HCT116 (cell line): ENCODE data around the gene LRRIQ1. TPM values are rescaled to one million over a fixed set of nuclear protein-coding genes. Genes with fewer than 3 reads are reported as not detected.

Experiments
- ATAC-seq: fragments of 200-7000 bp; cut with Tn5 transposase; 2 replicates; pipeline ENCODE4 v1.9.1; 2020; ENCODE audit warnings: mild to moderate bottlenecking, moderate library complexity
- BruUV-seq: library from RNA; stranded (reverse); fragments of 400-500 nt; replicated peaks from 2 replicates; lab custom pipeline; 2021; lab: Mats Ljungman, UMichigan
- CTCF ChIA-PET: fragments of 300-600 bp; sonication (Branson Sonifier 250); formaldehyde crosslinking; loops from one replicate; lab custom pipeline; 2021; ENCODE audit warnings: antibody characterized with exemption; lab: Charles Lee
- POLR2A ChIA-PET: fragments of 300-600, 350-600 bp; sonication (Branson Sonifier 250); formaldehyde crosslinking; loops from one replicate; lab custom pipeline; 2021; ENCODE audit warnings: antibody characterized with exemption; lab: Charles Lee
- RAD21 ChIA-PET, 2 experiments: fragments of 300-600 bp; sonication (Branson Sonifier 250); formaldehyde crosslinking; loops; one replicate each; lab custom pipeline; 2023; ENCODE audit warnings: low total read pairs in 2 of 2; ENCODE audit not compliant: uncharacterized antibody in 2 of 2, unreplicated experiment in 2 of 2, low non-redundant PET in 1 of 2; lab: Charles Lee
- DNase-seq: peaks from one replicate; pipeline ENCODE4 v3.0.0-alpha.2; 2010; ENCODE audit warnings: low read depth, low spot score
- H2AFZ ChIP-seq: fragments of 200-600 bp; shearing (Covaris generic), sonication (generic); 2 replicates; pipeline ENCODE4 v1.6.1; 2017; ENCODE audit warnings: low read depth, mixed run types, mixed read lengths, antibody characterized with exemption, low read length; ENCODE audit not compliant: poor library complexity, severe bottlenecking
- H3K27ac ChIP-seq: 2 replicates; pipeline ENCODE4 v1.5.1; 2012; ENCODE audit warnings: low read depth, low read length
- H3K27me3 ChIP-seq: fragments of 200-600 bp; sonication (generic); 2 replicates; pipeline ENCODE4 v1.6.1; 2016; ENCODE audit warnings: mixed run types, low read length, mixed read lengths; ENCODE audit not compliant: insufficient read depth
- H3K36me3 ChIP-seq, 2 experiments: fragments of 200-500 bp in 1 of 2; fragments of 200-600 bp in 1 of 2; sonication (Bioruptor generic) in 1 of 2; sonication (generic) in 1 of 2; 2 replicates each; pipeline versions ENCODE4 v1.5.1 to v1.6.1; 2014 to 2016; ENCODE audit warnings: low read length in 2 of 2, inconsistent platforms in 1 of 2, mixed read lengths in 1 of 2, mixed run types in 1 of 2; ENCODE audit not compliant: insufficient read depth in 2 of 2, control insufficient read depth in 1 of 2
- H3K4me1 ChIP-seq, 2 experiments: fragments of 200-600 bp in 1 of 2; sonication (generic) in 1 of 2; 2 replicates each; pipeline versions ENCODE4 v1.5.1 to v1.6.1; 2012 to 2017; ENCODE audit warnings: low read length in 2 of 2, inconsistent platforms in 1 of 2, mild to moderate bottlenecking in 1 of 2, mixed read lengths in 1 of 2, mixed run types in 1 of 2, moderate library complexity in 1 of 2; ENCODE audit not compliant: insufficient read depth in 2 of 2, control insufficient read depth in 1 of 2
- H3K4me2 ChIP-seq: fragments of 200-600 bp; sonication (generic); 2 replicates; pipeline ENCODE4 v1.6.1; 2017; ENCODE audit warnings: mixed run types, low read length, mixed read lengths
- H3K4me3 ChIP-seq, 2 experiments: fragments of 200-600 bp in 1 of 2; sonication (generic) in 1 of 2; replicated peaks in 1 of 2; 2 replicates each; pipeline ENCODE4 v1.5.1; 2011 to 2016; ENCODE audit warnings: low read length in 2 of 2, control low read depth in 1 of 2, low read depth in 1 of 2, mild to moderate bottlenecking in 1 of 2, mixed read lengths in 1 of 2, mixed run types in 1 of 2
- H3K79me2 ChIP-seq: fragments of 200-600 bp; sonication (generic); 2 replicates; pipeline ENCODE4 v1.6.1; 2017; ENCODE audit warnings: mild to moderate bottlenecking, mixed run types, low read length, moderate library complexity, mixed read lengths; ENCODE audit not compliant: insufficient read depth
- H3K9ac ChIP-seq: fragments of 200-600 bp; sonication (generic); 2 replicates; pipeline ENCODE4 v1.6.1; 2016; ENCODE audit warnings: low read length, mixed read lengths
- H3K9me2 ChIP-seq: fragments of 200-600 bp; sonication (generic), shearing (Covaris generic); 2 replicates; pipeline ENCODE4 v1.6.1; 2017; ENCODE audit warnings: mixed run types, mild to moderate bottlenecking, moderate library complexity; ENCODE audit not compliant: insufficient read depth
- H3K9me3 ChIP-seq, 2 experiments: fragments of 200-500 bp in 1 of 2; fragments of 200-600 bp in 1 of 2; sonication (Bioruptor generic) in 1 of 2; sonication (generic) in 1 of 2; 2 replicates each; pipeline ENCODE4 v1.6.1; 2014 to 2017; ENCODE audit warnings: low read length in 2 of 2, mixed read lengths in 2 of 2, inconsistent platforms in 1 of 2, low read depth in 1 of 2, mild to moderate bottlenecking in 1 of 2, mixed run types in 1 of 2, moderate library complexity in 1 of 2; ENCODE audit not compliant: control insufficient read depth in 1 of 2, insufficient read depth in 1 of 2
- H4K20me1 ChIP-seq: fragments of 200-600 bp; sonication (generic), shearing (Covaris generic); 2 replicates; pipeline ENCODE4 v1.6.1; 2017; ENCODE audit warnings: mixed run types, mild to moderate bottlenecking, moderate library complexity; ENCODE audit not compliant: insufficient read depth
- CBX3 ChIP-seq: IDR thresholded peaks from 2 replicates; pipeline ENCODE4 v1.6.1; 2012; ENCODE audit warnings: low read depth
- ELF1 ChIP-seq: IDR thresholded peaks from 2 replicates; pipeline ENCODE4 v1.6.1; 2012; ENCODE audit warnings: low read depth, borderline replicate concordance
- EZH2 ChIP-seq: fragments of 200-600 bp; sonication (generic); IDR thresholded peaks from 2 replicates; pipeline ENCODE4 v1.6.1; 2017; ENCODE audit warnings: antibody characterized with exemption, mixed run types
- EZH2phosphoT487 ChIP-seq: fragments of 200-600 bp; IDR thresholded peaks from 2 replicates; pipeline ENCODE4 v1.6.1; 2018; ENCODE audit warnings: antibody characterized with exemption, borderline replicate concordance
- FOSL1 ChIP-seq: IDR thresholded peaks from 2 replicates; pipeline ENCODE4 v1.6.1; 2012; ENCODE audit warnings: low read depth
- JUND ChIP-seq: IDR thresholded peaks from 2 replicates; pipeline ENCODE4 v1.6.1; 2012
- POLR2A ChIP-seq: IDR thresholded peaks from 2 replicates; pipeline ENCODE4 v1.7.0; 2011; ENCODE audit warnings: borderline replicate concordance; ENCODE audit not compliant: insufficient read depth, insufficient read length; ENCODE audit errors: extremely low read depth
- POLR2AphosphoS5 ChIP-seq: IDR thresholded peaks from 2 replicates; pipeline ENCODE4 v1.6.1; 2011; ENCODE audit warnings: mild to moderate bottlenecking, low read depth, low read length, moderate library complexity
- SIN3A ChIP-seq: IDR thresholded peaks from 2 replicates; pipeline ENCODE4 v1.6.1; 2012; ENCODE audit warnings: low read depth
- SP1 ChIP-seq: IDR thresholded peaks from 2 replicates; pipeline ENCODE4 v1.6.1; 2012; ENCODE audit warnings: low read depth
- SRF ChIP-seq: IDR thresholded peaks from 2 replicates; pipeline ENCODE4 v1.6.1; 2012; ENCODE audit warnings: low read depth
- YY1 ChIP-seq: IDR thresholded peaks from 2 replicates; pipeline ENCODE4 v1.6.1; 2011; ENCODE audit warnings: low read length, low read depth, moderate library complexity, mild to moderate bottlenecking; ENCODE audit not compliant: insufficient replicate concordance; ENCODE audit errors: extremely low read depth
- ZNF274 ChIP-seq: fragments of 200-500 bp; sonication (Bioruptor generic); IDR thresholded peaks from 2 replicates; pipeline ENCODE4 v1.6.1; 2014; ENCODE audit warnings: mild to moderate bottlenecking, low read depth, low read length, inconsistent platforms
- intact Hi-C: fragments of 100-400 bp; cut with micrococcal nuclease; formaldehyde crosslinking; loops from 2 replicates; pipeline ENCODE4 v1.10.0; 2022
- total RNA-seq: library from RNA; stranded (reverse); gene quantifications from one replicate; pipeline ENCODE4 v1.2.1, GENCODE V29; 2021; ENCODE audit not compliant: unreplicated experiment
- TF ChIP-seq, protein P1 (sequence below): IDR thresholded peaks from 2 replicates; pipeline ENCODE4 v1.6.1; 2012; ENCODE audit warnings: low read depth
- TF ChIP-seq, protein P2 (sequence below): IDR thresholded peaks from 2 replicates; pipeline ENCODE4 v1.6.1; 2012
- TF ChIP-seq, protein P3 (sequence below), 3 experiments: fragments of 200-600 bp in 1 of 3; sonication (generic) in 1 of 3; IDR thresholded peaks in 2 of 3; conservative IDR thresholded peaks in 1 of 3; 2 replicates each; pipeline ENCODE4 v1.5.1; 2012 to 2017; ENCODE audit warnings: low read depth in 2 of 3, low read length in 2 of 3, antibody characterized with exemption in 1 of 3, borderline replicate concordance in 1 of 3, control low read depth in 1 of 3, mild to moderate bottlenecking in 1 of 3, mixed read lengths in 1 of 3, mixed run types in 1 of 3, moderate library complexity in 1 of 3; ENCODE audit not compliant: insufficient read depth in 1 of 3
- TF ChIP-seq, protein P4 (sequence below): IDR thresholded peaks from 2 replicates; pipeline ENCODE4 v1.6.1; 2012

LRRIQ1 gene
- total RNA-seq, 1 experiment from 2014 or later = 0.89 TPM

DNA sequence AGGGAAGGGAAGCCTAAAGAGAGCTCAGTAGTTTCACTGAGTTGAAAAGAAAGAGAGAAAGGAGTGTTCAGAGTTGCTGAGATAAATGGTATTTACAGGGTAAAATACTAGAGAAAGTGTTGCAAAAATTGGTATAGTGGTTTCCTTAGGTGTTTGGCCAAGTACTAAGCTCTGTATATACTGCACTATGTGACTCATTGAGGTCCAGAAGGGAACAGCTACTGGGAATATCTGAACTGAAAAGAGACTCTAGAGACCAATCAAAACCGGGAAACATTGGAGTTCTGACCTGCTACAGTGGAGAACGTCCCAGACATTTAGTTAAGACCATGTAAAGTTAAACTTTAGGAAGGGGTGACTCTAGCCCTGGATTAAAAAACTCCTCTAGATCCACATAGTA, 201.2 kb downstream of the LRRIQ1 start:
- DNase-seq (no peak), ATAC-seq (no peak)
- Histone ChIP-seq H4K20me1 (no peaks in the 10 kb centered on the region), H3K27ac (no peak overlapping the region), H3K36me3 (no peaks in the 10 kb centered on the region), H3K4me3 (no peak overlapping the region), H3K4me1 (no peaks in the 10 kb centered on the region), H3K9me2 (no peaks in the 10 kb centered on the region), H3K9me3 (peaks cover 4 to 8% of the 10 kb centered on the region in 2 experiments; a peak in 2 of 4 replicates), H3K9ac (no peak overlapping the region), H3K27me3 (no peaks in the 10 kb centered on the region), H2AFZ (no peak overlapping the region), H3K79me2 (no peaks in the 10 kb centered on the region), H3K4me2 (no peak overlapping the region)
- POLR2A ChIA-PET = no interaction called here
- no TSS peak for BruUV-seq
- RAD21 ChIA-PET = no interaction called here
- no peak for TF ChIP-seq ZNF274
- TF ChIP-seq FOSL1 = no peak
- no peak for TF ChIP-seq SIN3A
- TF ChIP-seq, protein P1, sequence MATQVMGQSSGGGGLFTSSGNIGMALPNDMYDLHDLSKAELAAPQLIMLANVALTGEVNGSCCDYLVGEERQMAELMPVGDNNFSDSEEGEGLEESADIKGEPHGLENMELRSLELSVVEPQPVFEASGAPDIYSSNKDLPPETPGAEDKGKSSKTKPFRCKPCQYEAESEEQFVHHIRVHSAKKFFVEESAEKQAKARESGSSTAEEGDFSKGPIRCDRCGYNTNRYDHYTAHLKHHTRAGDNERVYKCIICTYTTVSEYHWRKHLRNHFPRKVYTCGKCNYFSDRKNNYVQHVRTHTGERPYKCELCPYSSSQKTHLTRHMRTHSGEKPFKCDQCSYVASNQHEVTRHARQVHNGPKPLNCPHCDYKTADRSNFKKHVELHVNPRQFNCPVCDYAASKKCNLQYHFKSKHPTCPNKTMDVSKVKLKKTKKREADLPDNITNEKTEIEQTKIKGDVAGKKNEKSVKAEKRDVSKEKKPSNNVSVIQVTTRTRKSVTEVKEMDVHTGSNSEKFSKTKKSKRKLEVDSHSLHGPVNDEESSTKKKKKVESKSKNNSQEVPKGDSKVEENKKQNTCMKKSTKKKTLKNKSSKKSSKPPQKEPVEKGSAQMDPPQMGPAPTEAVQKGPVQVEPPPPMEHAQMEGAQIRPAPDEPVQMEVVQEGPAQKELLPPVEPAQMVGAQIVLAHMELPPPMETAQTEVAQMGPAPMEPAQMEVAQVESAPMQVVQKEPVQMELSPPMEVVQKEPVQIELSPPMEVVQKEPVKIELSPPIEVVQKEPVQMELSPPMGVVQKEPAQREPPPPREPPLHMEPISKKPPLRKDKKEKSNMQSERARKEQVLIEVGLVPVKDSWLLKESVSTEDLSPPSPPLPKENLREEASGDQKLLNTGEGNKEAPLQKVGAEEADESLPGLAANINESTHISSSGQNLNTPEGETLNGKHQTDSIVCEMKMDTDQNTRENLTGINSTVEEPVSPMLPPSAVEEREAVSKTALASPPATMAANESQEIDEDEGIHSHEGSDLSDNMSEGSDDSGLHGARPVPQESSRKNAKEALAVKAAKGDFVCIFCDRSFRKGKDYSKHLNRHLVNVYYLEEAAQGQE = no peak
- TF ChIP-seq EZH2 = no peak
- TF ChIP-seq YY1 = no peak
- no peak for TF ChIP-seq ELF1
- TF ChIP-seq, protein P2, sequence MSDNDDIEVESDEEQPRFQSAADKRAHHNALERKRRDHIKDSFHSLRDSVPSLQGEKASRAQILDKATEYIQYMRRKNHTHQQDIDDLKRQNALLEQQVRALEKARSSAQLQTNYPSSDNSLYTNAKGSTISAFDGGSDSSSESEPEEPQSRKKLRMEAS = no peak
- no peak for TF ChIP-seq SP1
- TF ChIP-seq, protein P3, sequence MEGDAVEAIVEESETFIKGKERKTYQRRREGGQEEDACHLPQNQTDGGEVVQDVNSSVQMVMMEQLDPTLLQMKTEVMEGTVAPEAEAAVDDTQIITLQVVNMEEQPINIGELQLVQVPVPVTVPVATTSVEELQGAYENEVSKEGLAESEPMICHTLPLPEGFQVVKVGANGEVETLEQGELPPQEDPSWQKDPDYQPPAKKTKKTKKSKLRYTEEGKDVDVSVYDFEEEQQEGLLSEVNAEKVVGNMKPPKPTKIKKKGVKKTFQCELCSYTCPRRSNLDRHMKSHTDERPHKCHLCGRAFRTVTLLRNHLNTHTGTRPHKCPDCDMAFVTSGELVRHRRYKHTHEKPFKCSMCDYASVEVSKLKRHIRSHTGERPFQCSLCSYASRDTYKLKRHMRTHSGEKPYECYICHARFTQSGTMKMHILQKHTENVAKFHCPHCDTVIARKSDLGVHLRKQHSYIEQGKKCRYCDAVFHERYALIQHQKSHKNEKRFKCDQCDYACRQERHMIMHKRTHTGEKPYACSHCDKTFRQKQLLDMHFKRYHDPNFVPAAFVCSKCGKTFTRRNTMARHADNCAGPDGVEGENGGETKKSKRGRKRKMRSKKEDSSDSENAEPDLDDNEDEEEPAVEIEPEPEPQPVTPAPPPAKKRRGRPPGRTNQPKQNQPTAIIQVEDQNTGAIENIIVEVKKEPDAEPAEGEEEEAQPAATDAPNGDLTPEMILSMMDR (IDR thresholded peaks at IDR 0.05 in 2 of 3, conservative IDR thresholded peaks at IDR 0.05 in 1 of 3; ENCODE audit: borderline replicate concordance in 1 of 3, insufficient read depth in 1 of 3, low read depth in 2 of 3, low read length in 2 of 3) = no peak
- no peak for TF ChIP-seq EZH2phosphoT487
- TF ChIP-seq JUND = no peak
- TF ChIP-seq SRF = no peak
- TF ChIP-seq CBX3 = no peak
- no peak for TF ChIP-seq POLR2A
- TF ChIP-seq, protein P4, sequence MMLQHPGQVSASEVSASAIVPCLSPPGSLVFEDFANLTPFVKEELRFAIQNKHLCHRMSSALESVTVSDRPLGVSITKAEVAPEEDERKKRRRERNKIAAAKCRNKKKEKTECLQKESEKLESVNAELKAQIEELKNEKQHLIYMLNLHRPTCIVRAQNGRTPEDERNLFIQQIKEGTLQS = no peak
- no peak for TF ChIP-seq POLR2AphosphoS5
- CTCF ChIA-PET = no interaction called here
- intact Hi-C loops = no loop called here
